ENCODE measurements around the gene OR1F1. TPM values are rescaled to one million over a fixed set of nuclear protein-coding genes. Genes with fewer than 3 reads are reported as not detected.

OR1F1 gene
- total RNA-seq, 4 donors from 2014 or later, result not detected

DNA sequence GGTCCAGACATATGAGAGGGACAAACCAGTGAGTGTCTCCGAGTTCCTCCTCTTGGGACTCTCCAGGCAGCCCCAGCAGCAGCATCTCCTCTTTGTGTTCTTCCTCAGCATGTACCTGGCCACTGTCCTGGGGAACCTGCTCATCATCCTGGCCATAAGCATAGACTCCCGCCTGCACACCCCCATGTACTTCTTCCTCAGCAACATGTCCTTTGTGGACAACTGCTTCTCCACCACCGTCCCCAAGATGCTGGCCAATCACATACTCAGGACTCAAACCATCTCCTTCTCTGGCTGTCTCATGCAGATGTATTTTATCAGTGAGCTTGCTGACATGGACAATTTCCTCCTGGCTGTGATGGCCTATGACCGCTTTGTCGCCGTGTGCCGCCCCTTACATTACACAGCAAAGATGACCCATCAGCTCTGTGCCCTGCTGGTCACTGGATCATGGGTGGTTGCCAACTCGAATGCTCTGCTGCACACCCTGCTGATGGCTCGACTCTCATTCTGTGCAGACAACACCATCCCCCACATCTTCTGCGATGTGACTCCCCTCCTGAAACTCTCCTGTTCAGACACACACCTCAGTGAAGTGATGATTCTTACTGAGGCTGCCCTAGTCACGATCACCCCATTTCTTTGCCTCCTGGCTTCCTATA is 27.7 kb downstream of the OR1F1 start:
- no peaks in the 10 kb centered on the region for H3K4me1 ChIP-seq
- no peak for TF ChIP-seq POLR2A (IDR thresholded peaks at IDR 0.05)
- no peak for TF ChIP-seq EP300 (IDR thresholded peaks at IDR 0.05)
- no peak for TF ChIP-seq POLR2AphosphoS5 (IDR thresholded peaks at IDR 0.05)
- TF ChIP-seq, protein P1, sequence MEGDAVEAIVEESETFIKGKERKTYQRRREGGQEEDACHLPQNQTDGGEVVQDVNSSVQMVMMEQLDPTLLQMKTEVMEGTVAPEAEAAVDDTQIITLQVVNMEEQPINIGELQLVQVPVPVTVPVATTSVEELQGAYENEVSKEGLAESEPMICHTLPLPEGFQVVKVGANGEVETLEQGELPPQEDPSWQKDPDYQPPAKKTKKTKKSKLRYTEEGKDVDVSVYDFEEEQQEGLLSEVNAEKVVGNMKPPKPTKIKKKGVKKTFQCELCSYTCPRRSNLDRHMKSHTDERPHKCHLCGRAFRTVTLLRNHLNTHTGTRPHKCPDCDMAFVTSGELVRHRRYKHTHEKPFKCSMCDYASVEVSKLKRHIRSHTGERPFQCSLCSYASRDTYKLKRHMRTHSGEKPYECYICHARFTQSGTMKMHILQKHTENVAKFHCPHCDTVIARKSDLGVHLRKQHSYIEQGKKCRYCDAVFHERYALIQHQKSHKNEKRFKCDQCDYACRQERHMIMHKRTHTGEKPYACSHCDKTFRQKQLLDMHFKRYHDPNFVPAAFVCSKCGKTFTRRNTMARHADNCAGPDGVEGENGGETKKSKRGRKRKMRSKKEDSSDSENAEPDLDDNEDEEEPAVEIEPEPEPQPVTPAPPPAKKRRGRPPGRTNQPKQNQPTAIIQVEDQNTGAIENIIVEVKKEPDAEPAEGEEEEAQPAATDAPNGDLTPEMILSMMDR (IDR thresholded peaks at IDR 0.05), result no peak
- no peak overlapping the region for H3K27ac ChIP-seq
- no peak overlapping the region for H3K4me3 ChIP-seq
- WGBS, 2 donors (ENCODE audit: low coverage in 1 of 2), result 74 to 86% methylated on average over 7 to 11 of the region's 11 CpGs
- no peak for ATAC-seq
- H3K36me3 ChIP-seq, result no peaks in the 10 kb centered on the region
- peaks cover 0 to 27% (median 0%) of the 10 kb centered on the region in 3 donors for H3K9me3 ChIP-seq
- H3K27me3 ChIP-seq, result peaks cover 30% of the 10 kb centered on the region

DNA sequence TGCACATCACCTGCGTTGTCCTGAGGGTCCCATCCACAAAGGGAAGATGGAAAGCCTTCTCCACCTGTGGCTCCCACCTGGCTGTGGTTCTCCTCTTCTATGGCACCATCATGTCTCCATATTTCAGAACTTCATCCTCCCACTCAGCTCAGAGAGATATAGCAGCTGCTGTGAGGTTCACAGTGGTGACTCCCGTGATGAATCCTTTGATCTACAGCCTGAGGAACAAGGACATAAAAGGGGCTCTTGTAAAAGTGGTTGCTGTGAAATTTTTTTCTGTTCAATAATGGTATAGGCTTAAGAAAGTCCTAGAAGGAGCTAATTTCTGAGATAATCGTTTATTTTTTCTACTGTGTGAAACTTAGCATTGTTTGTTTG is 28.2 kb downstream of the OR1F1 start:
- Histone ChIP-seq H3K27ac (no peak overlapping the region), H3K36me3 (peaks cover 0 to 2% of the 10 kb centered on the region in 2 donors), H3K4me3 (no peak overlapping the region), H3K4me1 (no peaks in the 10 kb centered on the region), H3K27me3 (peaks cover 30% of the 10 kb centered on the region), H3K9me3 (peaks cover 0 to 32% (median 0%) of the 10 kb centered on the region in 3 donors)
- WGBS, 2 donors (ENCODE audit: low coverage in 1 of 2), result 33 to 34% methylated on average over 1 to 3 of the region's 3 CpGs
- TF ChIP-seq POLR2A (IDR thresholded peaks at IDR 0.05), result no peak
- TF ChIP-seq EP300 (IDR thresholded peaks at IDR 0.05), result no peak
- no peak for ATAC-seq

DNA sequence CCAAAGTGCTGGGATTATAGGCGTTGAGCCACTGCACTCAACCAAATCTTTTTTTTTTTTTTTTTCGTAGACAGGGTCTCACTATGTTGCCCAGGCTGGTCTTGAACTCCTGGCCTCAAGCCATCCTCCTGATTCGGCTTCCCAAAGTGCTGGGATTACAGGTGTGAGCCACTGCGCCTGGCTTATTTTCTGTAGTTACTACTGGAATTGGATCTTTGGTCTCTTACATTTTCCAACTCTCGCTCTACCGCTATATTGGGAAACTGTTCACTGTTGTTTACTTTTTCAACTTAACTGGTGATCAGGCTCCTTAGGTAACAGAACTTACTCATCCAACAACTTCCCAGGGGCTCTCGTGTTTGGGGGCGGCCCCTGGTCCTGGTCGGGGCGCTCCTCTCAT is 32.8 kb downstream of the OR1F1 start:
- Histone ChIP-seq H3K4me1 (no peaks in the 10 kb centered on the region), H3K9me3 (peaks cover 4 to 72% (median 6%) of the 10 kb centered on the region in 3 donors), H3K27ac (no peak overlapping the region), H3K27me3 (peaks cover 8% of the 10 kb centered on the region), H3K4me3 (no peak overlapping the region), H3K36me3 (peaks cover 6 to 45% of the 10 kb centered on the region in 2 donors)
- no peak for ATAC-seq
- TF ChIP-seq, protein P1 (IDR thresholded peaks at IDR 0.05), result no peak
- TF ChIP-seq POLR2A (IDR thresholded peaks at IDR 0.05), result no peak
- TF ChIP-seq POLR2AphosphoS5 (IDR thresholded peaks at IDR 0.05), result no peak
- no peak for TF ChIP-seq EP300 (IDR thresholded peaks at IDR 0.05)
- WGBS, 2 donors (ENCODE audit: low coverage in 1 of 2), result 74 to 96% methylated on average over 4 to 6 of the region's 10 CpGs

DNA sequence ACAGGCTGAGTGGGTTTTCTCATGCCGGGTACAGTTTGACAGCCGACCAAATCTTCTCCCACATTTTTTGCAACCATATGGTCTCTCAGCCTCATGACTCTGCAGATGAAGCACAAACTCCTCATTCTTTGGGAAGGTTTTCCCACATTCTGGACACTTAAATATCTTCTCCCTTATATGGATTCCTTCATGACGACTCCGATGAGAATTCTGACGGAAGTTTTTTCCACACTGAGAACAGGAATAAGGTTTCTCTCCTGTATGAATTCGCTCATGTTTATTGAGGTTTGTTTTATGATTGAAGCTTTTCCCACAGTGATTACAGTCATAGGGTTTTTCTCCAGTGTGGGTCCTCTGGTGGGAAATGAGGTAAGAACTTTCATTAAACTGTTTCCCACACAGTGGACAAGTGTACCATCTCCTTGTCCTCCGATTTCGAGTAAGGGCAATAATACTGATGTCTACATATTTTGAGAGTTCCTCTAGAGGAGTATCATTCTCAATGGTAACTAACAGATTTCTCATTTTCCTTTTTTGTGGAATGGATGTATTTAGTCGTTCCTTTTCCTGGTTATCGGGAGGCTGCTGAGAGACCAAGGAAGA is 36.0 kb downstream of the OR1F1 start:
- Histone ChIP-seq H3K36me3 (peaks cover 9 to 77% of the 10 kb centered on the region in 2 donors), H3K27me3 (no peaks in the 10 kb centered on the region), H3K9me3 (peaks cover 4 to 100% (median 6%) of the 10 kb centered on the region in 3 donors), H3K4me1 (no peaks in the 10 kb centered on the region), H3K4me3 (no peak overlapping the region), H3K27ac (no peak overlapping the region)
- ATAC-seq, result no peak
- TF ChIP-seq POLR2A (IDR thresholded peaks at IDR 0.05) (no peak), EP300 (IDR thresholded peaks at IDR 0.05) (no peak), POLR2AphosphoS5 (IDR thresholded peaks at IDR 0.05) (no peak)
- TF ChIP-seq, protein P1 (IDR thresholded peaks at IDR 0.05), result no peak
- 98 to 100% methylated on average over 6 to 10 of the region's 10 CpGs for WGBS, 2 donors (ENCODE audit: low coverage in 1 of 2)

DNA sequence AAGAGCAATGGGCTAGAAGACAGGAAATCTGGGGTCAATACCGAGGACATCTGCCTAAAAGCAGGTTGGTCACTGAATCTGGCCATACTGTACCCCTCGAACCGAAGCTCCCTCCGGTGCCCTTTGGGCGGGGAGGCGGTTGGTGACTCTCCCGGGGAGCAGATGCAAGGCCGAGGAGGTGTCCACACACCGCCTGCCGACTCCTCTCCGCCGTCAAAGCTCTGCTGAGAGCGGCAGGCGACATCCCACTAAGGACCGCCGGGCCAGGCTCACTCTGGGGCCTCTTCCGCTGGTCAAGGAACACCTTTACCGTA is 46.5 kb downstream of the OR1F1 start:
- peak overlapping the region; percentile 53 to 68 for H3K4me3 ChIP-seq
- TF ChIP-seq POLR2A (IDR thresholded peaks at IDR 0.05) (no peak), EP300 (IDR thresholded peaks at IDR 0.05) (no peak), POLR2AphosphoS5 (IDR thresholded peaks at IDR 0.05) (no peak)
- TF ChIP-seq, protein P1 (IDR thresholded peaks at IDR 0.05), result peak in 1 of 4 experiments; percentile 1
- no peaks in the 10 kb centered on the region for H3K27me3 ChIP-seq
- peaks cover 0 to 25% (median 0%) of the 10 kb centered on the region in 3 donors for H3K9me3 ChIP-seq
- peak overlapping the region; percentile 40 to 98 (median 93) for H3K27ac ChIP-seq
- H3K36me3 ChIP-seq, result peaks cover 11 to 42% of the 10 kb centered on the region in 2 donors
- 7% methylated on average over 7 of the region's 18 CpGs; no CpG with 5 or more reads in 1 of the 2 donors for WGBS, 2 donors (ENCODE audit: low coverage in 1 of 2)
- ATAC-seq, result no peak
- peaks cover 0 to 15% (median 0%) of the 10 kb centered on the region in 3 donors for H3K4me1 ChIP-seq
